ENCODE measurements around the gene VPS37D.
"Not testable (repeated sequence)": the region's sequence is repeated elsewhere in the genome, so short reads cannot be mapped to it uniquely, and the experiment has no call there.

Gene VPS37D

DNA sequence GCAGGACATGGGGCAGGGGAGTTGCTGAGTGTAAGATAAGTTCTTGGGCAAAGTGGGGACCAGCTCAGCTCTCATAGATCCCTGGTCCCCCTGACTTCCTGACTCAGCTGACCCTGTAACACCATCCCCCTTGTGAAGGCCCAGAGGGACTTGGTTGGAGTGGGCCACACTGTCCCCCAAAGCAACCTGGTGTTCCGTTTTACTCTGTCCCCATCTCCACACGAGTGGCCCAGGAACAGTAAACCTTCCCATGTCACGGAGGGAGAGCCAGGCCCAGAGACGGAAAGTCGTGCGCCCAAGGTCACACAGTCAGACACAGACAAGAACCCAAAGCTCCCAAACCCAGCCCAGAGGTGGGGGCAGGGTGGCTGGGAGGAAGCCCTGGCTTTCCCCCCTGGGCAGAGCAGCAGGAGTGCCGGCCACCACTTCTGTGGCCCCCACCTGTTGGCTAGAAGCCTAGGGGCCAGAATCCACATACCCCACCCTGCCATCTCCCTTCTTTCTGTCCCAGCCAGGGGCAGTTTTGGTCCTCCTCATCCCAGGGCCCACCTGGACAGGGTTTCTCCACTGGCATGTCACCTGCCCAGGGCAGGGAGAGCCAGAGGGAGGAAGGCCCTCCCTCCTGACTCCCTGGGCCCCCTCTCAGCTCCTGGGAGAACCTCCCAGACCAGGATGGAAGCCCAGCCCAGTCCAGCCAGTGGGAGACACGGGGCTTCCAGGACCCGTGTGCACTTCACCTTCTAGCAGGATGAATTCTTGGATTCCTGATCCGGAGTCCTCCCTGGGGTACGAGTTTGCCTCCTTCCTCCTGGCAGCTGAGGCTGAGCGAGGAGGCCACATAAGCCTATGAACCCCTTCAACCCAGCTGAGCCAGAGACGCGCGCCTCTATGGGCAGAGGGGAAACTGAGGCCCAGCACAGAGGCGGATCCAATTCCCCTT lies 20.6 kb upstream of the VPS37D start:
- no peak for DNase-seq

DNA sequence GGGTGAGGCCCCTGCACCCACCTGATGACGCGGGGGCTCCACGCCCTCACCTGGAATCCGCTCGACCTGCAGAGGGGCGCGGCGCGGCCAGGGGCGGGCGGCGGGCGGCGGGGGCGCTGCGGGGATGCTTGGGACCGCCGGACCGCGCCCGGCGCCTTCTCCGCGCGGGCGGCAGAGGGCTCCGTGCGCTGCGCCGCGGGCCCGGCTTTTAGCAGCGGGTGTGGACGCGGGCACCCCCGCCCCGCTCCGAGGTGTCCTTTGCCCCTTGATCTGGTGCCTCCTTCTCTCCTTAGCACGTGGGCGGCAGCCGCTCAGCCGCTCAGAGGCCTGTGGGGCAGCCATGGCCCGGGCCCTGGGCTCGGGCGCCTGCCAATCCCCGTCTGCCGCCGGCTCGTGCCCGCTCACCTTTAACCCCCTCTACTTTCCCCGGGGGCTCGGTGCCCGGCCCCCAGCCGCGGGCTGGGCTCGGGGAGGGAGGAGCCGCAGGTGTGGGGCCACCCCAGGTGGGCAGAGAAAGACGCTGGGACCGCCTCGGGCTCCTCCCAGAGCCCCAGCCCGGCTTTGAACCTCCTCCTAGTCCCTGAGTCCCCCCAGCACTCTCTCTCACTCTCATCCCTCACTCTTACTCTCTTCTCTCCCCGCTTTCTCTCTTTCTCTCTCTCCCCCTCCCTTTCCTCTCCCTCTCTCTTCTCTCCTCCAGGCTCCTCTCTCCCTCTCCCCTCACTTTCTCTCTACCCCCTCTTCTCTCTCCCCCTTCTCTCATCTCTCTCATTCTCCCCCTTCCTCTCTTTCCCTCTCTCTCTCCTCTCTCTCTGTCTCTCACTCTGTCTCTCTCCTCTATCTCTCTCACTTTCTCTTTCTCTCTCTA lies 19.7 kb upstream of the VPS37D start:
- peak; percentile 17 to 54 for DNase-seq

DNA sequence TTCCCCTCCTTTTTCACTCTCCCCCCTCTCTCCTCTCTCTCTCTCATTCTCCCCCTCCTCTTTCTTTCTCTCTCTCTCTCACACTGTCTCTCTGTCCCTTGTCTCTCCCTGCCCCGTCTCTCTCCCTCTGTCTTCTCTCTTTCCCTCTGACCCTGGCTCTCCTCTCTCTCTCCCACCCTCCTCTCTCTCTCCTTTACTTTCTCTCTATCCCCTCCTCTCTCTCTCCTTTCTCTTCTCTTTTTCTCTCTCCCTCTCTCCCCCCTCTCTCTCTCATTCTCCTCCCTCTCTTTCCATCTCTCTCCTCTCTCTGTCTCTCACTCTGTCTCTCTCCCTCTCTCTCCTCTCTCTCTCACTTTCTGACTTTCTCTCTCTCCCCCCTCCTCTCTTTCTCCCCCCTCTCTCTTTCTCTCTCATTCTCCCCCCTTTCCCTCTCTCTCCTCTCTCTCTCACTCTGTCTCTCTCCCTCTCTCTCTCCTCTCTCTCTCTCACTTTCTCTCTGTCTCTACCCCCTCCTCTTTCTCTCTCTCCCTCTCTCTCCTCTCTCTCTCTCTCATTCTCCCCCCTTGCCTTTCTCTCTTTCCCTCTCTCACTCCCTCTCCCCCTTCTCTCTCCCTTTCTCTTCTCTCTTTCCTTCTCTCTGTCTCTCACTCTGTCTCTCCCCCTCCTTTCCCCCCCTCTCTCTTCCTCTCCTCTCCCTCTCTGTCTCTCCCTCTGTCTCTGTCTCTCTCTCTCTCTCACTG lies 18.9 kb upstream of the VPS37D start:
- DNase-seq: no peak

GRCh38 chr7:73649576-73649975 lies 18.1 kb upstream of the VPS37D start:
- no peak for DNase-seq

- no peak for DNase-seq
Observed at GRCh38 chr7:73650524-73650923, 17.1 kb upstream of the VPS37D start.

DNA sequence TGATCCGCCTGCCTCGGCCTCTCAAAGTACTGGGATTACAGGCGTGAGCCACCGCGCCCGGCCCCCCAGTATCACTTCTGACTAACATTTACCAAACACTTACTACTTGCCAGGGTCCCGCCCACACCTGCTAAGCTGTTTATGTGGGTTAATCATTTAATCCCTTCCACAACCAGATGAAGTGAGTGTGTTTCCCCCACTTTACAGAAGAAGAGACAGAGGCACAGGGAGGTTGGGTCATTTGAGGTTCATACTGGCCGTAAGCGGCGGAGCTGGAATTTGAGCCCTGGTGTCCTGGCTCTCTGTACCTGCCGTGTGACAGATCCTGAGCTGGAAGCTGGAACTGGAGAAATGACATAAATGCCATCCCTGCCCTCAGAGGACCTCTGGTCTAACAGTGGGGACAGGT lies 15.1 kb upstream of the VPS37D start:
- no peak for DNase-seq

DNA sequence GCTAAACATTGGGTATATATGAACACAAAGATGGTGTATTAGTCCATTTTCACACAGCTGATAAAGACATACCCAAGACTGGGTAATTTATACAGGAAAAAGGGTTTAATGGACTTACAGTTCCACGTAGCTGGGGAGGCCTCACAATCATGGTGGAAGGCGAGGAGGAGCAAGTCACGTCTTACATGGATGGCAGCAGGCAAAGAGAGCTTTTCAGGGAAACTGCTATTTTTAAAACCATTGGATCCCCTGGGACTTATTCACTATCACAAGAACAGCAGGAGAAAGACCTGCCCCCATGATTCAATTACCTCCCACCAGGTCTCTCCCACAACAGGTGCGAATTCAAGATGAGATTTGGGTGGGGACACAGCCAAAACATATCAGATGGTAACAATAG lies 12.3 kb upstream of the VPS37D start:
- not testable (repeated sequence) for DNase-seq

- no peak for DNase-seq
Observed at GRCh38 chr7:73659983-73660382, 7.6 kb upstream of the VPS37D start.

- not testable (repeated sequence) for DNase-seq
Observed at GRCh38 chr7:73660594-73660993, 7.0 kb upstream of the VPS37D start.

DNA sequence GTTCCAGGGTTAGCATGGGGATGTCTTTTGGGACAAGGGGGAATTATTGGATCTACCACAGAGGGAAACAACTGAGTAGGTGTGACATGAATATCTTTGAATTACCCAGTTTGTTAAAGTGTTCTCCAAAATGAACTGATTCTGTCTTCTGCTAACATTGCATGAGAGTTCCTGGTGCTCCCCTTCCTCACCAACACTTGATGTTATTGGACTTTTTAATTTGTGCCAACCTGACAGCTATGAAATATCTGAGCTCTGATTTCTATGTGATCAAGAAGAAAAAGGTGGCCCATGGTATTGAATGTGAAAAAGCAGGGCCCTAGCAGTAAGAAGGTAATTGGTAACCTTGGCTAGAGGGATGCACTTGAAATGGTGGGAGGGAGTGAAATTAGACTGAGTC lies 4.6 kb upstream of the VPS37D start:
- no peak for DNase-seq

GRCh38 chr7:73668103-73668885 lies 663 bp downstream of the VPS37D start:
- DNase-seq: no peak

DNA sequence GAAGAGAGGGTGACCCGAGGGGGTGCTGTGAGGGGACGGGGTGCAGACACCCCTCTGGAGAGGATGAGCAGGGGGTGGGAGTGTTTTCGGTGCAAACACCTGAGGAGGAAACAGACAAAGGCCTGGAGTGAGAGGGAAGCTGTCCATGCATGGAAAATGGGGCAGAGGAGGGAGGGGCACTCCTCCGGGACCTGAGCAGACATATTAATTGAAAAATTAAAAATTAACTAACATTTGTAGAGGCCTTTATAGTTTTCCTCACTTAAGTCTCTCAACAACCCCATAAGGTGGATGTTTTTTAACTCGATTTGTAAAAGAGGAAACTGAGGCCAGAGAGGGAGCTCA lies 1.2 kb downstream of the VPS37D start:
- no peak for DNase-seq

DNA sequence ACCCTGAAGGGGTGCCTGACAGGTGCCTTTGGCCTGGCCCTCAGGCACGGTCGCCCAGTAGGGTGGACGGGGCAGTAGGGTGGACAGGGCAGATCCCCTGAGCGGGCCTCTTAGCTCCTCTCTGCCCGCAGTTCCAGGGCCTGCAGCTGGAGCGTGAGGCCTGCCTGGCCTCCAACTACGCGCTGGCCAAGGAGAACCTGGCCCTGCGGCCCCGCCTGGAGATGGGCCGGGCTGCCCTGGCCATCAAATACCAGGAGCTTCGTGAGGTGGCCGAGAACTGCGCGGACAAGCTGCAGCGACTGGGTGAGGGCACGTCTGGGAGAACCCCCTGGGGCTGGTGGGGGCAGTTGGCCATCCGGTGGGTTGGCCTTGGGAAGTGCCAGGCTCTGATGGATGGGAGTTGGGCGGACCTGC lies 1.7 kb downstream of the VPS37D start:
- no peak for DNase-seq

DNA sequence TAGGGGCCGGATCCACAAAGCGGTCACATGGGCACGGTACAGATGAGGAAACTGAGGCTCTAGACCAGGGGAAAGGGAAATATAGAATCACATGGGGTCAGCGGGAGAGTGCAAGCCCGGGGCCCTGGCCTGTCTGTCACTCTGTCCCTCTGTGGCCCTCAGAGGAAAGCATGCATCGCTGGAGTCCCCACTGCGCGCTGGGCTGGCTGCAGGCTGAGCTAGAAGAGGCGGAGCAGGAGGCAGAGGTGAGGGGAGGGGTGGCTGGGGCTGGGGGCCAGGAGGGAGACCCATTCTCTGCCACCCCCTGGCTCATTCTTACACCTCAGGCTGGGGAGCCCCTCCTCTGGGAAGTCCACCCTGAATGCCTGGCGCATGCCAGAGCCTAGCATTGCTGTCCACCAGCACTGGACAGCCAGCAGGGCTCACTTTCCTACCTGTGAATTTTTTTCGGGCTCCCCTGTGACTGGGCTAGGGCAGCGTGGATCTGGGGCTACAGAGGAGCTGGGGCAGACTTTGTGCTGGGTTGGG lies 2.3 kb downstream of the VPS37D start:
- DNase-seq: no peak

GRCh38 chr7:73671322-73671661 lies 3.7 kb downstream of the VPS37D start:
- DNase-seq: no peak

DNA sequence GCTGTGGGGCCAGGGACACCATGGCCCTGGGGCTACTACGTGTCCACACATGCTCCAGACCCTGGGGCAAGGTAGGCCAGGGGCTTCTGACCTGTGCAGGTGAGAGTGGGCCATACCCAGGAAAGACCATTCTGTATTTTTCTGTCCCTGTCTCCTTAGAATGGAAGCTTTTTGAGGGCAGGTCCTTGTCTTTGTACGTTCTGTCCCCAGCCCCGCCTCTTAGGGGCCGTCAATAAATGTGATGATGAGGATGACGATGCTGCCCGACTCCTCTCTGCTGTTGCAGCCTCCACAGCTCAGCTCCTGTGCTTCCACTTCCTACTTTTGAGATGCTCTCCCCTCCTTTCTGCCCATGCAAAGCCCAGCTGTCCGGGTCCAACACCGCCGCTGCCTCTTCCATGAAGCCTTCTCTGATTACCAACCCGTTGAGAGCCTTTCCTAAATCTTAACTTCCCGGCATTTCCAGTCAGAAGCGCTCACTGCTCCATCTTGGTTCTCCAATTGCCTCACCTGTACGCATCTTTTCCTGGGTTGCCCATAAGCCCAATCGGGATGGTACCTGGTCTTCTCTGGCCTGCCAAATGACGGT lies 4.3 kb downstream of the VPS37D start:
- DNase-seq: no peak

DNA sequence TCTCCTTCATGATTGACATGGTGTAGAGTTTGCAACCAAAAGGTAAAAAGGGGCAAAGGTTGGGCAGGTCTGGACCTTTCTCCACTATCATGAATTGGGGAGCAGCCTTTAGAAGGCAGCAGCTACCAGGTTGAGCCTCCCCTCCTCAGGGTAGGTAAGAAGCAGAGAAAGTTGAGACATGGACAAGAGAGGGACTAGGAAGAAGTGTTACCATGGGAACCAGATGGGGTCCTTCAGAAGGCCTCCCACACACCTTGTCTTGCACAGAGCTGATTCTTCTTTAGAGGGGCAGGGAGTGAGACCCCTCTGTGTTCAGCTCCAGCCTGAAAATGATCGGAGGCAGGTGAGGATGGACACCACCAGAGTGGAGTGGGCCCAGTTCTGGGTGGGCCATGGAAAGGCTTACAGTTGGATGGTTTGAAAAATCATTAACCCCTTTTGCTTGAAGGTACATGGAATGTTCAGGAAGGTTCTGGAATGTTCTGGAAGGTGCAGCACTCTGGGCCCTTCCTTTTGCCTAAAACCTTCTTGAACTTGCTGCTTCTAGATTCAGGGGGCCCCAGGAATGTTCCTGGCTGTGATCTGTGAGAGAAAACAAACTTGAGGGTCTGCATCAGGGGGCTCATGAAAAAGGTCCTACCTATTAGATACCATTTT lies 7.0 kb downstream of the VPS37D start:
- no peak for DNase-seq

- DNase-seq: peak in 1 of 2 experiments; percentile 25
Observed at GRCh38 chr7:73676062-73676461, 8.4 kb downstream of the VPS37D start.

GRCh38 chr7:73678862-73679261 lies 11.2 kb downstream of the VPS37D start:
- no peak for DNase-seq

- no peak for DNase-seq
Observed at GRCh38 chr7:73679709-73680108, 12.1 kb downstream of the VPS37D start.

DNA sequence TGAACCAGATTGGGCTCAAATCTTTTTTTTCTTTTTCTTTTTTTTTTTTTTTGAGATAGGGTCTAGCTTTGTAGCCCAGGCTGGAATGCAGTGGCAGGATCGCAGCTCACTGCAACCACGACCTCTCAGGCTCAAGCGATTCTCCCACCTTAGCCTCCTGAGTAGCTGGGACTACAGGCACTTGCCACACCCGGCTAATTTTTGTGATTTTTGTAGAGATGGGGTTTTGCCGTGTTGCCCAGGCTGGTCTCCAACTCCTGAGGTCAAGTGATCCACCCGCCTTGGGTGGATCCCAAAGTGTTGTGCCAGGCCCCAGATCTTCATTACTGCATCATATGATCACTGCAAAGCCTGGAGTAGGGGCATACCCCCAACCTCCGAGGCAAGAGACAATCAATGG lies 12.9 kb downstream of the VPS37D start:
- no peak for DNase-seq

All from NCI-H2081 (cell line).